D721Med (cell line): ENCODE results near the gene CAMK2D.

Experiments
- DNase-seq: peaks from one replicate; pipeline ENCODE4 v3.0.0; 2011; ENCODE audit warnings: low spot score; ENCODE audit not compliant: insufficient read length
- FAIRE-seq: peaks from 2 replicates; lab custom pipeline; 2011; peaks lifted over from hg19 to GRCh38; lab: Jason Lieb, UNC
- TF ChIP-seq, protein P1 (sequence below): IDR thresholded peaks from 2 replicates; pipeline ENCODE4 v1.5.1; 2012; ENCODE audit warnings: mild to moderate bottlenecking, control low read depth; ENCODE audit not compliant: insufficient read depth; ENCODE audit errors: missing control alignments

Gene CAMK2D

DNA sequence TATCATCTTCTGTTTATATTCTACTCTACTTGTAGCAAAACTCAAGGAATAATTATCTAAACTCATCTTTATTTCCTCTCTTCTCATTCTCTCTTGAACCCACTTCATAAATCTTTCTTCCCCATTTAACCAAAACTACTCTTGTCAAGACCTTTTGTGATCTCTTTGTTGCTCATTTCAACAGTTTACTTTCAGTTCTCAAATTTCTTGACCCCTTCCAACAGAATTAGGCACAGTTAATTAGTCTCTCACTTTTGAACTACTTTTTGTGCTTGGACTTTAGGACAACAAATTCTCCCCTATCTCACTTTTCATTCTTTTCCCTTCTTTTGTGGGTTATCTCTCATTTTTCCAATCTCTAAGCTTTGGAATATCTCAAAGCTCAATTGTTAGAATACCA is 27.4 kb upstream of the CAMK2D start:
- DNase-seq (no peak), FAIRE-seq (no peak)
- TF ChIP-seq, protein P1, sequence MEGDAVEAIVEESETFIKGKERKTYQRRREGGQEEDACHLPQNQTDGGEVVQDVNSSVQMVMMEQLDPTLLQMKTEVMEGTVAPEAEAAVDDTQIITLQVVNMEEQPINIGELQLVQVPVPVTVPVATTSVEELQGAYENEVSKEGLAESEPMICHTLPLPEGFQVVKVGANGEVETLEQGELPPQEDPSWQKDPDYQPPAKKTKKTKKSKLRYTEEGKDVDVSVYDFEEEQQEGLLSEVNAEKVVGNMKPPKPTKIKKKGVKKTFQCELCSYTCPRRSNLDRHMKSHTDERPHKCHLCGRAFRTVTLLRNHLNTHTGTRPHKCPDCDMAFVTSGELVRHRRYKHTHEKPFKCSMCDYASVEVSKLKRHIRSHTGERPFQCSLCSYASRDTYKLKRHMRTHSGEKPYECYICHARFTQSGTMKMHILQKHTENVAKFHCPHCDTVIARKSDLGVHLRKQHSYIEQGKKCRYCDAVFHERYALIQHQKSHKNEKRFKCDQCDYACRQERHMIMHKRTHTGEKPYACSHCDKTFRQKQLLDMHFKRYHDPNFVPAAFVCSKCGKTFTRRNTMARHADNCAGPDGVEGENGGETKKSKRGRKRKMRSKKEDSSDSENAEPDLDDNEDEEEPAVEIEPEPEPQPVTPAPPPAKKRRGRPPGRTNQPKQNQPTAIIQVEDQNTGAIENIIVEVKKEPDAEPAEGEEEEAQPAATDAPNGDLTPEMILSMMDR = no peak

DNA sequence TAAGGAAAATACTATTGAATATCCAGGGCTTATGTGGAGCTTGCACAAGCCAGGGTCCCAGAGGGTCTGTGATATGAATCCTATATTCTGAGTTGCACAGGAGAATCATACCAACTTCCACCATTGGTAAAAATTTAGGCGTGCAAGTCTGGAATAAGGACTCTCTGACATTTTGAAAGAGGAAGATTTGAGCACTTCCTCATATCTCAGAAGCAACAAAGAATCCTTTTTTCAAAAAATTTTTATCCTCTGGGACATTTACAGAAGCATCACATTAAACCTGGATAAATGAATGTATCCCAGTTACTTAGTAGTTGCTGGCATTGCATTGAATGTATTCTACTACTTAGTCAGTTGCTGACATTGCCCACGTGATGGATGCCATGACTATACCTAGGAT is 24.2 kb upstream of the CAMK2D start:
- TF ChIP-seq, protein P1 = no peak
- FAIRE-seq = no peak
- no peak for DNase-seq

DNA sequence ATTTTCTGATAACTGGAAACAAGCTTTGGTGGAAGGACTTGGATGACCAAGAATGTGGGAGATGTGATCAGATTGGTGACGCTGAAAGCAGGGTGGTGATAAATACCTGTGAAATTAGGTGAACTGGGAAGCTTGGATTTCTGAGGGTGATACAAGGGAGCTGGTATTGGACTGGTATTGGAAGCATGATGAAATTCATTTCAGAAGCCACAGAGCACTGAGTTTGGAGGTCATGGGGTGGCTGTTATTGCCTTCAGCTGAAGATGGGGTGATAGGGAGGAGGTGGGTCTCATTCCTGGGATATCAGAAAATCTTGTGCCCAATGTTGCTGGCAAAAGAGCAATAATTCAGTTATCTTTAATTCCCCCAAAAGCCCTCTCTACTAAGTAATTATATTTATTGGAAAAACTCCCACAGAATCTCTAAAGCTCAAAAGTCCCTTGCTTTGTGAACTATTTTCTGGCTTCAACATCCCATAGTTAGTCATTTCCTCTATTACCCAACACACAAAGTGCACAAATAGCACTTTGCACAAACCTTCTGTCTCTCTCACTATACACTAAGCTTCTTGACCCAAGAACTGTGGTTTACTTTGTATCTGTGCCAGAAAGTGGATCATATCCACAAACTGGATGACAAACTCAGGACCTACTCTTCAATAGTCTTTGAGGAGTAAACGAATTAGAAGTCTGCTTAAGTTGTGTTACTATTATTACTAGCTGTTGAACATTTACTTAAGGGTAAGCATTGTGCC is 23.1 kb upstream of the CAMK2D start:
- FAIRE-seq = no peak

DNA sequence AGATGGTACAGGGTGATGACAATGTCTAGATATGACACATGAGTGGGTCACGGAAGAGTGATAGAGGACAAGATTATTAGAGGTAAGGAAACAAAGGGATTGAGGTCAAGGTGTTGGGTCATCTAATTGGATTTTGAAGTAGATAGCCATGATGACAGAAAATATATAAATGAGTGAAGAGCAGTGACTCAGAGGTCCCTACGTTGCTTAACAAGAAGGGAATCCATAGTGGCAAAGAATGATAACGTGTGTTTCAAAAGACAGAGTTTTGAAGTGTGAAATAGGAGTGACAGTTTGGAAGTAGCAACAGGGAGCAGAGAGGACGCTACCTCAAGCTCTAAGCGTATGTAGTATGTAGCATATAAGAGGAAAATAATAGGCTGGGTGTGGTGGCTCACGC is 22.2 kb upstream of the CAMK2D start:
- TF ChIP-seq, protein P1 = no peak
- DNase-seq = no peak
- FAIRE-seq = no peak

More for the DNA sequence above, 23.1 kb upstream of the CAMK2D start:
- TF ChIP-seq, protein P1 = no peak
- no peak for DNase-seq

DNA sequence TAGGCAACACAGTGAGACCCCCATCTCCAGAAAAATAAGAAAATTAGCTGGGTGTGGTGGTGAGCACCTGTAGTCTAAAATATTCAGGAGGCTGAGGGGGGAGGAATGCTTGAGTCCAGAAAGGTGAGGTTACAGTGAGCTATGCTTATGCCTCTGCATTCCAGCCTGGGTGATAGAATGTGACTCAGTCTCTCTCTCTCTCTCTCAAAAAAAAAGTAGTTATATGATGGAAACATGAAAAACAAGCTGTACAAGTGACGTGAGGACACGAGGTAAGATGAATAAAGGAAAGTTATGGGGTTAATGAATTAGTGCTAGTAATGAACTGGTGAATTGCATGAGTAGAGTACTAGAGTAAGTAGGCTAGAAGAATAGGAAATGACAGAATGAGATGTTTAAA is 21.8 kb upstream of the CAMK2D start:
- DNase-seq (no peak), FAIRE-seq (no peak)
- TF ChIP-seq, protein P1 = no peak

DNA sequence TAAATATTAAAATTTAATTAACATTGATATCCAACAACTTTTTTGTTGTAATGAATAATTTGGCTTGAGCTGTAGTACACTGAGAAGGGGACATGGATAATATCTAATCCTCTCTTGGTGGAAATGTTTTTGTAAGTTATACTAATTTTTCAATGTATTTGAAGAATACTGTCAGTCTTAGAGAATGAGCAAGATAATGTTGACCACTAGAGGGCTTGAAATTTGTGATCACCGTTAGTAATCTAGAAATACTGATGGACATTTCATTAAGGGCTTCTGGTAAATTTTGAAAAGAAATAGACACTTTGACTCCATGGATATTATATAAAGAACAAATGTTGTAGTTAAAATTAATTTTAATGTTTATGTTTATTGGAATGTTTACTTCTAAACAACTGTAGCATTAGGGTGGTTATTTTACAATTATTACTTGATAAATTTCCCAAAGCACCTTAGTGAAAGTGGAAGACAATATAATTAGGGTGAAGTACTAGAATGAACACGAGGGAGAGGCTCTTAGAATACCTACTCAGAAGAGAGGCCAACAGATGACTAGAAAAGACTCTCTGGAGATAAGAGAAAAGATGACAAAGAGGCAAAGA is 20.0 kb upstream of the CAMK2D start:
- FAIRE-seq (no peak), DNase-seq (no peak)

More for the DNA sequence above, 20.0 kb upstream of the CAMK2D start:
- TF ChIP-seq, protein P1 = peak; percentile 57
